NB4 (cell line): ENCODE results near the gene IGFL4.

Experiments
- DNase-seq: peaks from one replicate; pipeline ENCODE4 v3.0.0; 2010; ENCODE audit warnings: low read depth
- H3K4me3 ChIP-seq: one replicate; pipeline ENCODE4 v1.5.1; 2011; ENCODE audit warnings: mild to moderate bottlenecking, low read depth, low read length, moderate library complexity
- MYC ChIP-seq: IDR thresholded peaks from 2 replicates; pipeline ENCODE4 v1.6.1; 2011; ENCODE audit warnings: low read depth, low read length
- POLR2A ChIP-seq: IDR thresholded peaks from 2 replicates; pipeline ENCODE4 v1.6.1; 2011; ENCODE audit warnings: mild to moderate bottlenecking; ENCODE audit not compliant: insufficient read length; ENCODE audit errors: extremely low read depth
- TF ChIP-seq, protein P1 (sequence below): IDR thresholded peaks from one replicate; pipeline ENCODE4 v1.5.1; 2012; ENCODE audit warnings: low read depth, low read length
- TF ChIP-seq, protein P2 (sequence below): IDR thresholded peaks from 2 replicates; pipeline ENCODE4 v1.6.1; 2011; ENCODE audit warnings: low read depth, low read length

Gene IGFL4

DNA sequence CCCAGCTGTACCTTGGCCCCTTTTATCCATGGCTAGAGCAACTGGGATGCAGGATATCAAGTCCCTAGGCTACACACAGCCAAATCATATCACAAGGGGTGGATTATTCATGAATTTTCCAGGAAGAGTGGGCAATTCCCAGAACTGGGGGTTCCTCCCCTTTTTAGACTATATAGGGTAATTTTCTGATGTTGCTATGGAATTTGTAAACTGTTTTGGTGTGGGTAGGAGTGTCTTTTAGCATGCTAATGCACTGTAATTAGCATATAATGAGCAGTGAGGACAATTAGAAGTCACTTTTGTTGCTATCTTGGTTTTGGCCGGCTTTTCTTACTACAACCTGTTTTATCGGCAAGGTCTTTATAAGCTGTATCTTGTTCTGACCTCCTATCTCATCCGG, 18.0 kb upstream of the IGFL4 start:
- TF ChIP-seq MYC, result no peak
- TF ChIP-seq POLR2A, result no peak
- TF ChIP-seq, protein P1, sequence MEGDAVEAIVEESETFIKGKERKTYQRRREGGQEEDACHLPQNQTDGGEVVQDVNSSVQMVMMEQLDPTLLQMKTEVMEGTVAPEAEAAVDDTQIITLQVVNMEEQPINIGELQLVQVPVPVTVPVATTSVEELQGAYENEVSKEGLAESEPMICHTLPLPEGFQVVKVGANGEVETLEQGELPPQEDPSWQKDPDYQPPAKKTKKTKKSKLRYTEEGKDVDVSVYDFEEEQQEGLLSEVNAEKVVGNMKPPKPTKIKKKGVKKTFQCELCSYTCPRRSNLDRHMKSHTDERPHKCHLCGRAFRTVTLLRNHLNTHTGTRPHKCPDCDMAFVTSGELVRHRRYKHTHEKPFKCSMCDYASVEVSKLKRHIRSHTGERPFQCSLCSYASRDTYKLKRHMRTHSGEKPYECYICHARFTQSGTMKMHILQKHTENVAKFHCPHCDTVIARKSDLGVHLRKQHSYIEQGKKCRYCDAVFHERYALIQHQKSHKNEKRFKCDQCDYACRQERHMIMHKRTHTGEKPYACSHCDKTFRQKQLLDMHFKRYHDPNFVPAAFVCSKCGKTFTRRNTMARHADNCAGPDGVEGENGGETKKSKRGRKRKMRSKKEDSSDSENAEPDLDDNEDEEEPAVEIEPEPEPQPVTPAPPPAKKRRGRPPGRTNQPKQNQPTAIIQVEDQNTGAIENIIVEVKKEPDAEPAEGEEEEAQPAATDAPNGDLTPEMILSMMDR, result no peak
- TF ChIP-seq, protein P2, sequence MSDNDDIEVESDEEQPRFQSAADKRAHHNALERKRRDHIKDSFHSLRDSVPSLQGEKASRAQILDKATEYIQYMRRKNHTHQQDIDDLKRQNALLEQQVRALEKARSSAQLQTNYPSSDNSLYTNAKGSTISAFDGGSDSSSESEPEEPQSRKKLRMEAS, result no peak
- H3K4me3 ChIP-seq, result no peak overlapping the region
- DNase-seq, result no peak

DNA sequence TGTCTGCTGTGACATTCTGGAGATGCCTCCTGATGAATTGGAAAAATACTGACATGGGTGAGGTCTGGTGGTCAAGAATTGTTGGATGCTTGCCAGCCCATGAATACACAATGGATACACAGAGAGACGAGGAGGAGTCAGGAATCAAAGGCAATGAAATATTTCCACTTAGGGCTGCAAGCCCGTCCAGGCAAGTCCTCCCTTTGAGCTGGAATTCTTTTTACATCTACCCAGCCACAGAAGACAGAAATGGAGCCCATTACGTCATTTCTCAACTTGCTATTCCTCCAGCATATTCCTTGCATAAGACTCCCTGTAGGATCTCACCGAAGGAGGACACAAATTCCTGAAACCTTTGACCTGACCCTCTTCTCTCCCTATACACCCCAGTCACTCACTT, 15.7 kb upstream of the IGFL4 start:
- no peak overlapping the region for H3K4me3 ChIP-seq
- DNase-seq, result no peak
- TF ChIP-seq POLR2A (no peak), MYC (no peak)
- TF ChIP-seq, protein P2, result no peak
- TF ChIP-seq, protein P1, result no peak

DNA sequence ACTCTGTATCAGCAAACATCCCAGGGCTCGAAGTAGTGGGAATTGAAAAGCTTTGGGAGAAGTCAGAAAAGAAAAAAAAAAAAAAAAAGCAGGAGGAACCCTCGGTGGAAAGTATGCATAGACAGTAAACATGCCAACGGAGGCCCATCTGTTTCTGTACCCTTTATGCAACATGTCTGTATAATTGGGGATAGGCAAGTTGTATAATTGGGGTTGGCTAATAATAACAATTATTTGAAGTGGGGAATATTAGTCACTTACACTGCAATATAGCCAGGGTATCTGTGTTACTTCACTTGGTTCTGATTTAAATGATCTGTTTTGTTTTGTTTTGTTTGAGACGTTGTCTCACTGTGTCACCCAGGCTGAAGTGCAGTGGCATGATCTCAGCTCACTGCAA, 12.1 kb upstream of the IGFL4 start:
- no peak for DNase-seq
- H3K4me3 ChIP-seq, result no peak overlapping the region
- TF ChIP-seq POLR2A (no peak), MYC (no peak)
- TF ChIP-seq, protein P2, result no peak
- TF ChIP-seq, protein P1, result no peak

DNA sequence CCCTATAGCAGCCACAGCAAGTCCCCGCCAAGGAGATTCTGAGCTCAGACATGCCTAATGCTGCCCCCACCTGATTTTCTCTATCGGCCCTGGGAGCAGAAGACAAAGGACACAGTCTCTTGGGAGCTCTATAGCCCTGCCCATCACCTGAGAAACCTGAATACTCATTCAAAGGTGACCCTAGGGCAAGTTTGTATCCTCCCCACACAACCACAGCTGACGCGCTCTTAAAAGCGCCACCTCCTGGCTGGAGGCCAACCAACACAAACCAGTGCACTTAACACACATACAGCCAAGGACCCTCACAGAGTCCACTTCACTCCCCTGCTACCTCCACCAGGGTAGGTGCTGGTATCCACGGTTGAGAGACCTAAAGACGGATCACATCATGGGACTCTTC, 8.8 kb upstream of the IGFL4 start:
- TF ChIP-seq POLR2A (no peak), MYC (no peak)
- TF ChIP-seq, protein P1, result peak; percentile 69
- TF ChIP-seq, protein P2, result no peak
- no peak overlapping the region for H3K4me3 ChIP-seq
- DNase-seq, result no peak

DNA sequence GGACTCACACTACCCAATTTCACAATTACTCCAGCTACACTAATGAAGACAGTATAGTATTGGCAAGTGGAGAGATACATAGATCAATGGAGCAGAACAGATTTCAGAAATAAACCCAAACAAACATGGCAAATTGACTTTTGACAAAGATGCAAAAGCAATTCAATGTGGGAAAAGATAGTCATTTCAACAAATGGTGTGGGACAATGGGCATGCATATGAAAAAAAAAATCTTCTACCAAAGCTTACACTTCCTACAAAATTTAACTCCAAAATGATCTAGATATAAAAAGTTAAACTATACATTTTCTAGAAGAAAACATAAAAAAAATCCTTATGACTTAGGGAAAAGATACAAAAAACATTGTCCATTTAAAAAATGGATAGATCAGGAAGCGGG, 2.7 kb upstream of the IGFL4 start:
- DNase-seq, result no peak
- no peak for TF ChIP-seq MYC
- no peak for TF ChIP-seq POLR2A
- no peak overlapping the region for H3K4me3 ChIP-seq

DNA sequence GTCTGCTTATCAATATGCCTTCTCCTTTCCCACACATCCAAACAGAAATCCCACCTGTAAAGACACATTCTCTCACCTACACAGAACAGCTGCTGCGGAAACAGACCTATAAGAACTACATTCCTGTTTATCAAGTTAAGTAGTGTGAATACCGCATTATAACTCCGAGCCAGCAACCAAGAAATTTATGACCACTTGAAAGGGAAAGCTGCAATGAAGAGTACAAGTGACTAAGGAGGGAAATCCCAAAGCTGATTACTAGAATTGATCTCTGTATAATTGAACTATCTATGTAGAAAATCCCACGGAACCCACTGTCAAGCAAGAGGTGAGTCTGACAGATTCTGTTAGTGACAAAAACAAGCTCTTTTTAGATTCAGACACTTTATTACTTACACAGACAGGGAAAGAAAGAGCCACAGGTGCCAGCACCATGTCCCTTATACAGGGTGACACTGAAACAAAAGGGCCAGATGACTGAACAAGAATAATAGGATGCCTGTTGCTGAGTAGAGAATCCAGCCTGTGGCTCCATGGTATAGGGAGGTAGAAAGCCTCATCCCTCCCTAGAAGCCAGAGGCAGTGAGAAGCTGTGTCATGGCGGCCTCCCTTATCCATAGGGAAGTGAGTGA, 1.6 kb upstream of the IGFL4 start:
- H3K4me3 ChIP-seq, result no peak overlapping the region
- TF ChIP-seq, protein P2, result no peak
- no peak for TF ChIP-seq MYC
- TF ChIP-seq POLR2A, result no peak
- TF ChIP-seq, protein P1, result no peak
- DNase-seq, result no peak
